Neural cell (in vitro differentiated cells): ENCODE results near the gene MYO1H.

Experiments used
- EZH2 ChIP-seq: fragments of 200-600, 300-800 bp; shearing (Covaris generic), sonication (generic); IDR thresholded peaks from 2 replicates; pipeline ENCODE4 v1.6.1; 2014; ENCODE audit warnings: antibody characterized with exemption, low read length, borderline replicate concordance, mild to moderate bottlenecking; ENCODE audit not compliant: insufficient read depth, poor library complexity, severe bottlenecking
- RAD21 ChIP-seq: fragments of 450-650 bp; conservative IDR thresholded peaks from 2 replicates; pipeline ENCODE4 v1.6.1; 2014; ENCODE audit warnings: antibody characterized with exemption, mild to moderate bottlenecking, moderate library complexity

DNA sequence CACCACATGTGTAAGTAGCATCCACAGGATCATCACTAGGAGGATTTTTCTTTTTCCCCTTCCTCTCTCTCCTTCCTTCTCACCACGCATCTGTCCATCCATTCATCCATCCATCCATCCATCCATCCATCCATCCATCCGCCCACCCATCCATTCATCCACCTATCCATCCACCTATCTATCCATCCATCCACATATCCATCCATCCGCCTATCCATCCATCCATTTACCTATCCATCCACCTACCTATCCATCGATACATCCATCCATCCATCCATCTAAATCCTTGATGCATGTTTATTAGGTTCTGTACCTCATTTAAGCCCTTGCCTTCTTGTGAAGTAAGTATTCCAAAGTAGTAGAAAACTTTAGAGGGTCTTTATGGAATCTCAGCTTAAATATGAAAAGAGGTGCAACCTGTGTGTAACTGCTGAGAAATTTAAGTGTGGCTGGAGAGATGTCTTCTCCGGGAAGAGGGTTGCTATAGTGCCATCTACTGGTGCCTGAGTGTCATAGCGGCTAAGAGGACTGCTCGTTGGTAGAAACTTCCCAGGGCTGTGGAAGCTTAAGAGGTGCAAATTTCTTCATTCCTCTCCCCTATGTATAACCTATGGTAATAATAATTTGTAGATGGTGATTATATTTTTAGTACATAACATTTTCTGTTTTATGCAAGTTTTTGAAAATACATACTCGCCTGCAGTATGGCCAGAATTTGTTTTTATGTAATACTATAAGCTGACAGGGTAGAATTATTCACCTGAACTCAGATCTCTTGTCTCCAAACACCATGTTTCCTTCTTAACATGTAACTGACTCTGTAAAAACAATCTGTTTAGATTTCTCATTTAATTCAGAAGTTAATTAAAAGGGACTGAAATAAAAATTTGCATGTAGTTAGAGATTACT, 46.0 kb downstream of the MYO1H start:
- TF ChIP-seq EZH2 (no peak), RAD21 (peak; percentile 66)
